GM23248 (cell line): Measurements from ENCODE around the gene ITK. TPM values are rescaled to one million over a fixed set of nuclear protein-coding genes. Genes with fewer than 3 reads are reported as not detected.

Source experiments
- DNase-seq: peaks from one replicate; pipeline ENCODE4 v3.0.0-alpha.2; 2015
- H2AFZ ChIP-seq: fragments of 200-600 bp; sonication (generic); 2 replicates; pipeline ENCODE4 v1.6.1; 2016; ENCODE audit warnings: antibody characterized with exemption
- H3F3A ChIP-seq: fragments of 200-600 bp; sonication (generic); 2 replicates; pipeline ENCODE4 v1.6.1; 2016; ENCODE audit warnings: mild to moderate bottlenecking, antibody characterized with exemption, mixed run types; ENCODE audit not compliant: insufficient read depth
- H3K27ac ChIP-seq: fragments of 200-600 bp; sonication (generic); 2 replicates; pipeline ENCODE4 v1.5.1; 2016; ENCODE audit warnings: mild to moderate bottlenecking
- H3K27me3 ChIP-seq: fragments of 200-600 bp; sonication (generic); replicated peaks from 2 replicates; pipeline ENCODE4 v1.6.1; 2016; ENCODE audit warnings: mild to moderate bottlenecking; ENCODE audit not compliant: insufficient read depth
- H3K36me3 ChIP-seq: fragments of 200-600 bp; sonication (generic); 2 replicates; pipeline ENCODE4 v1.6.1; 2016; ENCODE audit warnings: low read depth, mild to moderate bottlenecking
- H3K4me1 ChIP-seq: fragments of 200-600 bp; sonication (generic); 2 replicates; pipeline ENCODE4 v1.6.1; 2016; ENCODE audit warnings: mild to moderate bottlenecking; ENCODE audit not compliant: insufficient read depth
- H3K4me2 ChIP-seq: fragments of 200-600 bp; sonication (generic); one replicate; pipeline ENCODE4 v1.6.1; 2016; ENCODE audit warnings: mild to moderate bottlenecking; ENCODE audit not compliant: unreplicated experiment
- H3K4me3 ChIP-seq: fragments of 200-600 bp; sonication (generic); 2 replicates; pipeline ENCODE4 v1.5.1; 2016; ENCODE audit warnings: mild to moderate bottlenecking
- H3K79me2 ChIP-seq: fragments of 200-600 bp; sonication (generic); 2 replicates; pipeline ENCODE4 v1.6.1; 2016; ENCODE audit warnings: mild to moderate bottlenecking; ENCODE audit not compliant: insufficient read depth
- H3K9ac ChIP-seq: fragments of 200-600 bp; sonication (generic); 2 replicates; pipeline ENCODE4 v1.6.1; 2016; ENCODE audit warnings: mild to moderate bottlenecking
- H3K9me2 ChIP-seq: fragments of 200-600 bp; sonication (generic); 2 replicates; pipeline ENCODE4 v1.6.1; 2016; ENCODE audit warnings: mixed run types, mild to moderate bottlenecking, moderate library complexity; ENCODE audit not compliant: insufficient read depth
- H3K9me3 ChIP-seq: fragments of 200-600 bp; sonication (generic); one replicate; pipeline ENCODE4 v1.6.1; 2017; ENCODE audit warnings: low read depth
- H4K20me1 ChIP-seq: fragments of 200-600 bp; sonication (generic); 2 replicates; pipeline ENCODE4 v1.6.0; 2016; ENCODE audit not compliant: insufficient read depth
- EZH2 ChIP-seq: fragments of 200-600 bp; sonication (generic); IDR thresholded peaks from 2 replicates; pipeline ENCODE4 v1.6.1; 2018; ENCODE audit warnings: antibody characterized with exemption, mild to moderate bottlenecking; ENCODE audit not compliant: insufficient read depth, poor library complexity, severe bottlenecking
- EZH2phosphoT487 ChIP-seq: fragments of 200-600 bp; sonication (generic); IDR thresholded peaks from 2 replicates; pipeline ENCODE4 v1.6.1; 2018; ENCODE audit warnings: antibody characterized with exemption, moderate library complexity, mild to moderate bottlenecking, low read depth; ENCODE audit not compliant: insufficient read depth
- WGBS, 2 experiments: methylation state at CpG; one replicate each; pipeline ENCODE4 v1.1.6; 2015 to 2017; ENCODE audit warnings: low lambda C conversion rate in 2 of 2, low coverage in 1 of 2; ENCODE audit errors: missing lambda C conversion rate in 2 of 2; 5-methylcytosine and 5-hydroxymethylcytosine counted together
- in situ Hi-C: fragments of 300-500 bp; cut with MboI; formaldehyde crosslinking; loops from 2 replicates; pipeline ENCODE4 v1.15.0; 2020
- polyA plus RNA-seq: library from polyadenylated mRNA; unstranded; fragments of >200 nt; fragmentation: Nextera tagmentation; extraction: Ambion mirVana; gene quantifications from 2 replicates; pipeline ENCODE4 v1.2.1, GENCODE V29; 2016
- total RNA-seq: library from RNA; depleted of rRNA; stranded (reverse); fragments of >200 nt; shearing (Covaris generic); gene quantifications from 2 replicates; pipeline ENCODE4 v1.2.3, GENCODE V29; 2014

Gene ITK
- total and polyA plus RNA-seq, 2 experiments from 2014 or later: 0.11 TPM; not detected in 1

DNA sequence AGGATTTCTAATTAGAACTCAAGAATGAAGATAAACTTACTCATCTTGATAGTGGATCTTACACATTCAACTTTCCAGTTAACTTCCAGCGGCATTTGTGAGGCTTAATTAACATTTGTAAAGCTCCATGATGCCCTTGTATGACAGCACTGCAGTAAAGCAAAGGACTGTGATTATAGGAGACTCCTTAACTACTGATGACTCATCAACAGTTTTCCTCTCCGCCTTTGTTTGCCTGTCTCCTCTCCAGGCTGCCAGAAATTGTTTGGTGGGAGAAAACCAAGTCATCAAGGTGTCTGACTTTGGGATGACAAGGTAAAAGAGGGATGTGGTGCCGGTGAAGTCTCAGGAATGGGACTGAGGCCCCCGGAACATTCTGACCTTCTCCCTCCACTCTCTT lies 64.8 kb downstream of the ITK start:
- no peaks in the 10 kb centered on the region for H3K36me3 ChIP-seq
- H3F3A ChIP-seq: no peaks in the 10 kb centered on the region
- TF ChIP-seq EZH2: no peak
- TF ChIP-seq EZH2phosphoT487: no peak
- no peak overlapping the region for H3K4me2 ChIP-seq
- peak; percentile 66 for DNase-seq
- no peaks in the 10 kb centered on the region for H3K27me3 ChIP-seq
- no peak overlapping the region for H3K4me3 ChIP-seq
- 39 to 54% methylated on average over 3 to 4 of the region's 4 CpGs for WGBS, 2 experiments
- no peaks in the 10 kb centered on the region for H3K9me2 ChIP-seq
- no peaks in the 10 kb centered on the region for H3K4me1 ChIP-seq
- in situ Hi-C loops: no loop called here
- no peak overlapping the region for H2AFZ ChIP-seq
- H3K9me3 ChIP-seq: no peaks in the 10 kb centered on the region
- H3K9ac ChIP-seq: no peak overlapping the region
- H4K20me1 ChIP-seq: no peaks in the 10 kb centered on the region
- no peak overlapping the region for H3K27ac ChIP-seq
- no peaks in the 10 kb centered on the region for H3K79me2 ChIP-seq

DNA sequence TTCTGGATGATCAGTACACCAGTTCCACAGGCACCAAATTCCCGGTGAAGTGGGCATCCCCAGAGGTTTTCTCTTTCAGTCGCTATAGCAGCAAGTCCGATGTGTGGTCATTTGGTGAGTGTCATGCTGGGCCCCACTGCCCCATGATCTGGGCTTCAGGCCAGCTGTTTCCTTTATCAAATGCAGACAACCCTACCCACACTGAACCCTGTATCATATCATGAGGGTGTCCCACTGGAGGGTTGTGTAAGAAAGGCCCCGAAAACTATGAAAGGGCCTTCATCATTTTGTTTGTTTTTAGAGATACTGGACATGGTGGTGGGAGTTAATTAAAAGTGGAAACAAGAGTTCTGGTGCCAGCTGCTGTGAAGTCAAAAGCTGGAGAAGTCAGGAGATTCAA lies 65.2 kb downstream of the ITK start:
- H3K4me1 ChIP-seq: no peaks in the 10 kb centered on the region
- TF ChIP-seq EZH2 (no peak), EZH2phosphoT487 (no peak)

GRCh38 chr5:157247267-157247666 lies 66.6 kb downstream of the ITK start:
- no peak overlapping the region for H3K4me3 ChIP-seq
- H2AFZ ChIP-seq: no peak overlapping the region
- no peaks in the 10 kb centered on the region for H3F3A ChIP-seq
- H3K9me2 ChIP-seq: no peaks in the 10 kb centered on the region
- H3K27ac ChIP-seq: no peak overlapping the region
- H4K20me1 ChIP-seq: no peaks in the 10 kb centered on the region
- no peak overlapping the region for H3K9ac ChIP-seq
- no peaks in the 10 kb centered on the region for H3K27me3 ChIP-seq
- TF ChIP-seq EZH2phosphoT487 (no peak), EZH2 (no peak)
- H3K79me2 ChIP-seq: no peaks in the 10 kb centered on the region
- in situ Hi-C loops: no loop called here
- no peaks in the 10 kb centered on the region for H3K36me3 ChIP-seq
- no peaks in the 10 kb centered on the region for H3K9me3 ChIP-seq
- no peak overlapping the region for H3K4me2 ChIP-seq
- no peaks in the 10 kb centered on the region for H3K4me1 ChIP-seq
- DNase-seq: no peak

More for the DNA sequence above, 65.2 kb downstream of the ITK start:
- 81 to 82% methylated on average over 4 of the region's 4 CpGs for WGBS, 2 experiments
- Histone ChIP-seq H3K4me2 (no peak overlapping the region), H3K4me3 (no peak overlapping the region), H3K9ac (no peak overlapping the region), H3K9me3 (no peaks in the 10 kb centered on the region), H3K9me2 (no peaks in the 10 kb centered on the region), H3K27me3 (no peaks in the 10 kb centered on the region), H3K36me3 (no peaks in the 10 kb centered on the region), H4K20me1 (no peaks in the 10 kb centered on the region), H3K27ac (no peak overlapping the region), H3F3A (no peaks in the 10 kb centered on the region), H2AFZ (no peak overlapping the region), H3K79me2 (no peaks in the 10 kb centered on the region)
- in situ Hi-C loops: no loop called here
- no peak for DNase-seq

DNA sequence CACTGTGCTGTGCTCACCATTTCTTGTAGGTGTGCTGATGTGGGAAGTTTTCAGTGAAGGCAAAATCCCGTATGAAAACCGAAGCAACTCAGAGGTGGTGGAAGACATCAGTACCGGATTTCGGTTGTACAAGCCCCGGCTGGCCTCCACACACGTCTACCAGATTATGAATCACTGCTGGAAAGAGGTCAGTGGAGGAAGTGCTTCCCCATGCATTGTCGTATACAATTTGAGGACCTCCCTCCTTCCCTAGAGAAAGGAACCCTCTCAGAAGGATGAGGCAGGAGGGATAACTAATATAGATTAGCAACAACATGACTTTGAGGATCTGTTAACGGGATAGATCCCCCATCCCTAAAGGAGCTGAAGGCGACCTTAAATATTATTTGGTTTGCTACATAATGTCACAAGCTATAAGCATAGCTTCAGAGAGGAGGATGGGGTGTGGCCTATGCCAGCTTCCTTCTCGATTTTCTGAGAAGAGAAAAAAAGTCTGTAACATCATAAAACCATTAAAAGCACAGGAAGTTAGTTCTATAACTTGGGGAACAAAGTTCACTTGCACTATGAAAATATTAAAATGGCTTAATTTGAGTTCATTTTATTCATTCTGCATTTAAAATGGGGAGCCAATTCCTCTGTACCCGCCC lies 68.3 kb downstream of the ITK start:
- WGBS, 2 experiments: 73 to 74% methylated on average over 11 of the region's 11 CpGs
- H3K4me2 ChIP-seq: no peak overlapping the region

More for the DNA sequence above, 68.3 kb downstream of the ITK start:
- Histone ChIP-seq H3K36me3 (no peaks in the 10 kb centered on the region), H3K27me3 (no peaks in the 10 kb centered on the region), H3K9me3 (no peaks in the 10 kb centered on the region), H3K27ac (no peak overlapping the region), H3K4me3 (no peak overlapping the region), H4K20me1 (no peaks in the 10 kb centered on the region), H3K9ac (no peak overlapping the region), H3K79me2 (no peaks in the 10 kb centered on the region), H3F3A (no peaks in the 10 kb centered on the region), H3K4me1 (peaks cover 7% of the 10 kb centered on the region; the same call in 1 of the 2 replicates), H2AFZ (no peak overlapping the region), H3K9me2 (no peaks in the 10 kb centered on the region)
- no peak for DNase-seq
- TF ChIP-seq EZH2phosphoT487: no peak
- no peak for TF ChIP-seq EZH2
- in situ Hi-C loops: no loop called here
